H1 (cell line): Measurements from ENCODE around the gene TBC1D9B. TPM values are rescaled to one million over a fixed set of nuclear protein-coding genes. Genes with fewer than 3 reads are reported as not detected.

Experiments
- CTCF ChIA-PET: fragments of 300-600 bp; sonication (Branson Sonifier 250); formaldehyde crosslinking; loops from one replicate; lab custom pipeline; 2021; ENCODE audit not compliant: partially characterized antibody; lab: Charles Lee
- POLR2A ChIA-PET: fragments of 300-600 bp; sonication (Branson Sonifier 250); formaldehyde crosslinking; loops from one replicate; lab custom pipeline; 2021; ENCODE audit warnings: inconsistent platforms; ENCODE audit not compliant: partially characterized antibody; lab: Charles Lee
- DNase-seq, 2 experiments: peaks; one replicate each; pipeline versions ENCODE4 v3.0.0 to v3.0.0-alpha.2; 2010 to 2022; ENCODE audit warnings: low spot score in 2 of 2, low read depth in 1 of 2, mixed read lengths in 1 of 2
- FAIRE-seq: peaks from 2 replicates; lab custom pipeline; 2011; peaks lifted over from hg19 to GRCh38; lab: Jason Lieb, UNC
- H2AFZ ChIP-seq: 2 replicates; pipeline ENCODE4 v1.8.1; 2012; ENCODE audit warnings: low read length, inconsistent platforms
- H2AK5ac ChIP-seq: 2 replicates; pipeline ENCODE4 v1.6.1; 2013; ENCODE audit warnings: low read depth, low read length
- H2BK120ac ChIP-seq: replicated peaks from 2 replicates; pipeline ENCODE3; 2013; ENCODE audit warnings: low read depth, low read length, inconsistent platforms
- H2BK12ac ChIP-seq: 2 replicates; pipeline ENCODE4 v1.6.1; 2013; ENCODE audit warnings: low read depth, low read length
- H2BK15ac ChIP-seq: 2 replicates; pipeline ENCODE4 v1.6.1; 2013; ENCODE audit warnings: low read length
- H2BK20ac ChIP-seq: 2 replicates; pipeline ENCODE4 v1.6.1; 2013; ENCODE audit warnings: low read length
- H2BK5ac ChIP-seq: 2 replicates; pipeline ENCODE4 v1.6.1; 2013; ENCODE audit warnings: low read depth, low read length
- H3K14ac ChIP-seq: 2 replicates; pipeline ENCODE4 v1.6.1; 2013; ENCODE audit warnings: inconsistent platforms; ENCODE audit not compliant: insufficient read length
- H3K18ac ChIP-seq: 2 replicates; pipeline ENCODE4 v1.6.1; 2013; ENCODE audit warnings: low read length; ENCODE audit errors: extremely low read depth
- H3K23ac ChIP-seq: 2 replicates; pipeline ENCODE4 v1.6.1; 2013; ENCODE audit warnings: inconsistent platforms; ENCODE audit not compliant: insufficient read length
- H3K23me2 ChIP-seq: 2 replicates; pipeline ENCODE4 v1.6.1; 2013; ENCODE audit warnings: low read depth, low read length
- H3K27ac ChIP-seq: 2 replicates; pipeline ENCODE4 v1.6.1; 2011; ENCODE audit warnings: low read depth, low read length, inconsistent platforms
- H3K27me3 ChIP-seq, 4 experiments: replicated peaks in 1 of 4; 1 replicate in 1 of 4; 2 replicates in 3 of 4; pipeline versions ENCODE4 v1.6.1 to v1.8.1; 2011 to 2013; ENCODE audit warnings: low read length in 3 of 4, mild to moderate bottlenecking in 3 of 4, inconsistent platforms in 2 of 4, mixed read lengths in 2 of 4, moderate library complexity in 1 of 4; ENCODE audit not compliant: control insufficient read depth in 3 of 4, insufficient read depth in 3 of 4; ENCODE audit errors: extremely low read depth in 1 of 4
- H3K36me3 ChIP-seq, 4 experiments: 2 replicates each; pipeline versions ENCODE4 v1.6.1 to v1.8.1; 2011 to 2013; ENCODE audit warnings: mild to moderate bottlenecking in 4 of 4, low read length in 3 of 4, moderate library complexity in 2 of 4, control low read depth in 1 of 4, inconsistent platforms in 1 of 4; ENCODE audit not compliant: insufficient read depth in 4 of 4, control insufficient read depth in 2 of 4
- H3K4ac ChIP-seq: replicated peaks from 2 replicates; pipeline ENCODE3; 2013; ENCODE audit warnings: low read length, low read depth, mixed read lengths, inconsistent platforms; ENCODE audit not compliant: insufficient read length
- H3K4me1 ChIP-seq, 4 experiments: replicated peaks in 1 of 4; 1 replicate in 1 of 4; 2 replicates in 3 of 4; pipeline versions ENCODE4 v1.6.1 to v1.8.1; 2011 to 2013; ENCODE audit warnings: low read length in 3 of 4, inconsistent platforms in 2 of 4, mixed read lengths in 1 of 4; ENCODE audit not compliant: insufficient read depth in 4 of 4, control insufficient read depth in 3 of 4
- H3K4me2 ChIP-seq, 2 experiments: 2 replicates each; pipeline versions ENCODE4 v1.6.1 to v1.8.1; 2011 to 2013; ENCODE audit warnings: low read depth in 2 of 2, low read length in 2 of 2, control low read depth in 1 of 2, inconsistent platforms in 1 of 2, mild to moderate bottlenecking in 1 of 2; ENCODE audit not compliant: insufficient read depth in 1 of 2
- H3K4me3 ChIP-seq, 4 experiments: fragments of 200-600, 300-600 bp in 1 of 4; sonication (generic), shearing (Covaris generic), sonication (Bioruptor Twin) in 1 of 4; 2 replicates each; pipeline versions ENCODE4 v1.5.1 to v1.8.1; 2011 to 2016; ENCODE audit warnings: low read length in 4 of 4, low read depth in 3 of 4, control low read depth in 2 of 4, inconsistent platforms in 2 of 4, mild to moderate bottlenecking in 2 of 4, mixed read lengths in 1 of 4, moderate library complexity in 1 of 4; ENCODE audit not compliant: insufficient read depth in 2 of 4; ENCODE audit errors: extremely low read depth in 1 of 4
- H3K56ac ChIP-seq: replicated peaks from 2 replicates; pipeline ENCODE3; 2013; ENCODE audit warnings: low read depth, mild to moderate bottlenecking, mixed read lengths, low read length, inconsistent platforms; ENCODE audit not compliant: insufficient read length
- H3K79me1 ChIP-seq: 2 replicates; pipeline ENCODE4 v1.6.1; 2013; ENCODE audit warnings: low read depth, low read length, control low read depth
- H3K79me2 ChIP-seq, 2 experiments: 2 replicates each; pipeline versions ENCODE4 v1.6.1 to v1.8.1; 2012 to 2013; ENCODE audit warnings: low read length in 2 of 2, mild to moderate bottlenecking in 2 of 2, inconsistent platforms in 1 of 2; ENCODE audit not compliant: insufficient read depth in 2 of 2, control insufficient read depth in 1 of 2
- H3K9ac ChIP-seq, 4 experiments: replicated peaks in 1 of 4; 1 replicate in 1 of 4; 2 replicates in 3 of 4; pipeline versions ENCODE4 v1.6.1 to v1.8.1; 2011 to 2013; ENCODE audit warnings: low read depth in 3 of 4, low read length in 3 of 4, control low read depth in 2 of 4, mild to moderate bottlenecking in 2 of 4, moderate library complexity in 2 of 4, inconsistent platforms in 1 of 4; ENCODE audit errors: extremely low read depth in 1 of 4
- H3K9me3 ChIP-seq, 2 experiments: 2 replicates each; pipeline versions ENCODE4 v1.6.1 to v1.8.1; 2012 to 2013; ENCODE audit warnings: mild to moderate bottlenecking in 2 of 2, moderate library complexity in 2 of 2, control low read depth in 1 of 2, inconsistent platforms in 1 of 2, low read depth in 1 of 2, low read length in 1 of 2, mixed read lengths in 1 of 2; ENCODE audit not compliant: insufficient read depth in 2 of 2
- H4K20me1 ChIP-seq, 2 experiments: replicated peaks in 1 of 2; 2 replicates each; pipeline versions ENCODE3 to v1.8.1; 2011 to 2013; ENCODE audit warnings: inconsistent platforms in 2 of 2, low read length in 2 of 2, mild to moderate bottlenecking in 1 of 2; ENCODE audit not compliant: insufficient read depth in 2 of 2, control insufficient read depth in 1 of 2
- H4K5ac ChIP-seq: 2 replicates; pipeline ENCODE4 v1.6.1; 2013; ENCODE audit warnings: low read length, low read depth, mixed read lengths, inconsistent platforms; ENCODE audit not compliant: insufficient read length
- H4K8ac ChIP-seq: 2 replicates; pipeline ENCODE4 v1.8.0; 2013; ENCODE audit warnings: mild to moderate bottlenecking, moderate library complexity, low read length, inconsistent platforms; ENCODE audit not compliant: insufficient read depth; ENCODE audit errors: extremely low read depth
- H4K91ac ChIP-seq: replicated peaks from 2 replicates; pipeline ENCODE3; 2013; ENCODE audit warnings: low read length, mixed read lengths, inconsistent platforms; ENCODE audit not compliant: insufficient read length
- ATF3 ChIP-seq: IDR thresholded peaks from 2 replicates; pipeline ENCODE4 v1.6.1; 2011; ENCODE audit warnings: low read depth, mild to moderate bottlenecking, low read length; ENCODE audit not compliant: insufficient read depth
- BRCA1 ChIP-seq: IDR thresholded peaks from 2 replicates; pipeline ENCODE4 v1.6.1; 2012; ENCODE audit warnings: low read depth, low read length, improper control_type of control experiment
- CBX5 ChIP-seq: fragments of 300-800, 300-1000 bp; sonication (generic); IDR thresholded peaks from 2 replicates; pipeline ENCODE4 v1.7.1; 2016; ENCODE audit warnings: antibody characterized with exemption, low read length, low read depth
- CHD1 ChIP-seq: IDR thresholded peaks from 2 replicates; pipeline ENCODE4 v1.6.1; 2012; ENCODE audit warnings: low read depth, low read length, improper control_type of control experiment
- E2F6 ChIP-seq: IDR thresholded peaks from 2 replicates; pipeline ENCODE4 v1.6.1; 2012; ENCODE audit warnings: inconsistent platforms
- GABPA ChIP-seq: IDR thresholded peaks from 2 replicates; pipeline ENCODE4 v1.6.1; 2011; ENCODE audit warnings: mild to moderate bottlenecking, low read length, moderate library complexity, borderline replicate concordance; ENCODE audit not compliant: insufficient read depth
- KDM4A ChIP-seq: IDR thresholded peaks from one replicate; pipeline ENCODE4 v1.7.1; 2012; ENCODE audit warnings: low read depth, mild to moderate bottlenecking, moderate library complexity, low read length, inconsistent platforms; ENCODE audit not compliant: severe bottlenecking
- KDM5A ChIP-seq: fragments of 200-600 bp; IDR thresholded peaks from 2 replicates; pipeline ENCODE4 v1.7.1; 2012; ENCODE audit warnings: mild to moderate bottlenecking, low read length, inconsistent platforms, mixed read lengths
- PHF8 ChIP-seq: fragments of 200-600 bp; sonication (generic); conservative IDR thresholded peaks from 2 replicates; pipeline ENCODE4 v1.7.1; 2012; ENCODE audit warnings: low read depth, mild to moderate bottlenecking, inconsistent platforms, low read length, moderate library complexity
- SIX5 ChIP-seq: IDR thresholded peaks from 2 replicates; pipeline ENCODE4 v1.6.1; 2011; ENCODE audit warnings: mild to moderate bottlenecking, low read depth, low read length
- WGBS, 2 experiments: shearing (Covaris generic) in 1 of 2; methylation state at CpG; one replicate each; pipeline versions ENCODE4 v1.1.6 to v1.1.7; 2013 to 2015; ENCODE audit warnings: low lambda C conversion rate in 2 of 2, mixed read lengths in 2 of 2, inconsistent platforms in 1 of 2, low coverage in 1 of 2, missing lambda C conversion rate in 1 of 2; ENCODE audit not compliant: insufficient replicate concordance in 2 of 2, insufficient coverage in 1 of 2, insufficient read length in 1 of 2; ENCODE audit errors: extremely low coverage in 1 of 2, missing lambda C conversion rate in 1 of 2; 5-methylcytosine and 5-hydroxymethylcytosine counted together
- polyA plus RNA-seq, 7 experiments: library from polyadenylated mRNA; depleted of rRNA in 3 of 7; stranded (reverse) in 5 of 7; unstranded in 2 of 7; fragments of >200 nt in 5 of 7; fragments of 200-250 nt in 2 of 7; gene quantifications; 1 replicate in 5 of 7; 2 replicates in 1 of 7; 4 replicates in 1 of 7; pipeline versions ENCODE4 v1.2.1 to v1.2.3, GENCODE V29; 2011 to 2013; ENCODE audit warnings: missing spikeins in 2 of 7, mixed read lengths in 2 of 7
- total RNA-seq: library from RNA; stranded (reverse); fragmentation: NEBNext Ultra II Directional; extraction: Animal tissue kit (Norgen Biotek cat#: 25700); gene quantifications from 2 replicates; pipeline ENCODE4 v1.2.1, GENCODE V29; 2021

TBC1D9B gene
- total and polyA plus RNA-seq, 2 of the 8 experiments (the other 6 are each of a cell fraction or from before 2014, with no cell fraction given): 33.6 to 57.1 TPM

- no peak for FAIRE-seq
- POLR2A ChIA-PET: no interaction called here
Measured at GRCh38 chr5:179926657-179927056, 19.0 kb upstream of the TBC1D9B start.

More at GRCh38 chr5:179926657-179927056, 19.0 kb upstream of the TBC1D9B start:
- H3K27ac ChIP-seq: no peak overlapping the region
- H2BK5ac ChIP-seq: no peak overlapping the region
- CTCF ChIA-PET: no interaction called here
- TF ChIP-seq KDM4A: no peak
- no peak for TF ChIP-seq ATF3
- no peak for TF ChIP-seq E2F6
- TF ChIP-seq SIX5: no peak
- TF ChIP-seq BRCA1: no peak
- no peak for TF ChIP-seq PHF8
- no peak for TF ChIP-seq GABPA
- TF ChIP-seq CHD1: no peak
- no peak for TF ChIP-seq KDM5A
- TF ChIP-seq CBX5: no peak
- H3K9ac ChIP-seq: no peak overlapping the region
- no peaks in the 10 kb centered on the region for H3K27me3 ChIP-seq
- no peak overlapping the region for H3K56ac ChIP-seq
- no peaks in the 10 kb centered on the region for H3K36me3 ChIP-seq
- no peak overlapping the region for H4K8ac ChIP-seq
- H3K79me1 ChIP-seq: no peaks in the 10 kb centered on the region
- H4K5ac ChIP-seq: no peak overlapping the region
- WGBS, 2 experiments: 82% methylated on average over 8 of the region's 8 CpGs; no CpG with 5 or more reads in 1 of the 2 experiments
- no peak overlapping the region for H3K14ac ChIP-seq
- no peak overlapping the region; the same call in 1 of the 2 replicates for H2BK12ac ChIP-seq
- no peak overlapping the region for H2AK5ac ChIP-seq
- H3K18ac ChIP-seq: no peak overlapping the region
- peak overlapping the region; percentile 91 for H4K91ac ChIP-seq
- H3K9me3 ChIP-seq: no peaks in the 10 kb centered on the region
- H4K20me1 ChIP-seq: no peaks in the 10 kb centered on the region
- no peaks in the 10 kb centered on the region for H3K4me1 ChIP-seq
- no peak overlapping the region for H2BK15ac ChIP-seq
- H3K4me2 ChIP-seq: no peak overlapping the region
- no peak overlapping the region for H2AFZ ChIP-seq
- H3K79me2 ChIP-seq: no peaks in the 10 kb centered on the region
- H3K4me3 ChIP-seq: no peak overlapping the region
- no peak overlapping the region for H2BK120ac ChIP-seq
- H3K23ac ChIP-seq: no peak overlapping the region
- no peak overlapping the region for H3K4ac ChIP-seq
- H2BK20ac ChIP-seq: no peak overlapping the region
- DNase-seq: peak in 1 of 2 experiments; percentile 28
- H3K23me2 ChIP-seq: no peaks in the 10 kb centered on the region
